ENCODE data around the gene HOTAIR.

- TF ChIP-seq CTCF (IDR thresholded peaks at IDR 0.05; ENCODE audit: low read length) = no peak
- TF ChIP-seq EZH2 (optimal IDR thresholded peaks at IDR 0.05; ENCODE audit: low read depth, low read length) = no peak
These were observed 11.1 kb downstream of the HOTAIR start for GRCh38 chr12:53963434-53964314.

All from MM.1S (cell line).